Aorta (tissue), 5 donors: ENCODE results near the gene LYAR. TPM values are rescaled to one million over a fixed set of nuclear protein-coding genes. Genes with fewer than 3 reads are reported as not detected.
A peak's percentile ranks its signal among the peaks of the same experiment; 100 is the strongest.

ENCODE experiments used
- ATAC-seq: fragments of 200-7000 bp; cut with Tn5 transposase; one replicate; pipeline ENCODE4 v1.9.1; 2022; ENCODE audit warnings: moderate library complexity; ENCODE audit not compliant: low FRiP score
- DNase-seq, 2 donors: peaks; one replicate each; pipeline ENCODE4 v3.0.0-alpha.2; 2020
- H3K27ac ChIP-seq, 2 donors: one replicate each; pipeline ENCODE4 v1.5.1; 2013; ENCODE audit warnings: low read length in 2 of 2, mild to moderate bottlenecking in 2 of 2, moderate library complexity in 2 of 2, control low read depth in 1 of 2, inconsistent platforms in 1 of 2, low read depth in 1 of 2
- H3K27me3 ChIP-seq, 2 donors: one replicate each; pipeline ENCODE4 v1.6.1; 2013; ENCODE audit warnings: control low read depth in 1 of 2, low read length in 1 of 2, mild to moderate bottlenecking in 1 of 2, moderate library complexity in 1 of 2; ENCODE audit not compliant: insufficient read depth in 2 of 2, control insufficient read depth in 1 of 2
- H3K36me3 ChIP-seq, 2 donors: one replicate each; pipeline ENCODE4 v1.6.1; 2013; ENCODE audit warnings: control low read depth in 1 of 2, low read length in 1 of 2, mild to moderate bottlenecking in 1 of 2; ENCODE audit not compliant: insufficient read depth in 2 of 2, control insufficient read depth in 1 of 2
- H3K4me1 ChIP-seq, 2 donors: one replicate each; pipeline ENCODE4 v1.6.1; 2013; ENCODE audit warnings: low read length in 2 of 2, control low read depth in 1 of 2, mild to moderate bottlenecking in 1 of 2, moderate library complexity in 1 of 2; ENCODE audit not compliant: insufficient read depth in 2 of 2, control insufficient read depth in 1 of 2
- H3K4me3 ChIP-seq, 2 donors: one replicate each; pipeline ENCODE4 v1.5.1; 2013; ENCODE audit warnings: low read length in 2 of 2, control low read depth in 1 of 2, mild to moderate bottlenecking in 1 of 2
- H3K9me3 ChIP-seq: one replicate; pipeline ENCODE4 v1.6.1; 2013; ENCODE audit warnings: mild to moderate bottlenecking, low read length; ENCODE audit not compliant: control insufficient read depth
- WGBS, 2 donors: extraction: QIAGEN DNeasy Blood & Tissue Kit; methylation state at CpG; one replicate each; pipeline ENCODE4 v1.1.7; 2013; 5-methylcytosine and 5-hydroxymethylcytosine counted together
- intact Hi-C, 2 donors: fragments of 100-400 bp; cut with DNase I; formaldehyde crosslinking; loops; one replicate each; pipeline versions ENCODE4 v1.14.2 to v1.15.0; 2022
- polyA plus RNA-seq, 2 donors: library from polyadenylated mRNA; stranded (reverse); fragments of 200-250 nt; gene quantifications; one replicate each; pipeline ENCODE4 v1.2.3, GENCODE V29; 2013
- total RNA-seq, 2 donors: library from RNA; stranded (reverse); fragmentation: NEBNext Ultra II Directional; extraction: Animal tissue kit (Norgen Biotek cat#: 25700); gene quantifications; one replicate each; pipeline ENCODE4 v1.2.1, GENCODE V29; 2021
- donor health status: healthy with polysubstance abuse.
- donor health status: Bipolar disorder and iron deficiency.
- donor health status: DM: no; HTN: no; CAD: no.
- donor health status: DM: no; HTN: no; CAD: no.
- donor health status: DM: yes; HTN: yes; CAD: no.

Gene LYAR
- total and polyA plus RNA-seq, 4 donors, result 9.6 to 14.8 (median 12.1) TPM

GRCh38 chr4:4320951-4321714 lies 31.2 kb upstream of the LYAR start:
- H3K36me3 ChIP-seq, result peaks cover 5 to 10% of the 10 kb centered on the region in 2 donors
- H3K4me3 ChIP-seq, result no peak overlapping the region
- no peak for ATAC-seq
- H3K27ac ChIP-seq, result no peak overlapping the region
- H3K27me3 ChIP-seq, result no peaks in the 10 kb centered on the region
- peak in 1 of 2 donors; percentile 70 for DNase-seq
- no peaks in the 10 kb centered on the region for H3K4me1 ChIP-seq
- WGBS, 2 donors, result 95% methylated on average over 26 of the region's 26 CpGs
- intact Hi-C loops, result no loop called here
- H3K9me3 ChIP-seq, result no peaks in the 10 kb centered on the region

DNA sequence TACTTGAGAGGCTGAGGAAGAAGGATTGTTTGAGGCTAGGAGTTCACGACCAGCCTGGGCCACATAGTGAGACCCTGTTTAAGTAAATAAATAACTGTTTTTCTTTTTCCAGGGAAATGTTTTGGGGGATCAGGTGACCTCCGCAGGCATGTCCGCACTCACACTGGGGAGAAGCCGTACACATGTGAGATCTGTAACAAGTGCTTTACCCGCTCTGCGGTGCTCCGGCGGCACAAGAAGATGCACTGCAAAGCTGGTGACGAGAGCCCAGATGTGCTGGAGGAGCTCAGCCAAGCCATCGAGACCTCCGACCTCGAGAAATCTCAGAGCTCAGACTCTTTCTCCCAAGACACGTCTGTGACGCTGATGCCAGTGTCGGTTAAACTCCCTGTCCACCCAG lies 30.6 kb upstream of the LYAR start:
- Histone ChIP-seq H3K36me3 (peaks cover 5 to 12% of the 10 kb centered on the region in 2 donors), H3K4me3 (no peak overlapping the region), H3K27me3 (no peaks in the 10 kb centered on the region), H3K4me1 (no peaks in the 10 kb centered on the region), H3K9me3 (no peaks in the 10 kb centered on the region), H3K27ac (no peak overlapping the region)
- 97 to 98% methylated on average over 15 of the region's 15 CpGs for WGBS, 2 donors
- intact Hi-C loops, result no loop called here
- ATAC-seq, result no peak
- peak in 1 of 2 donors; percentile 44 for DNase-seq

- Histone ChIP-seq H3K9me3 (no peaks in the 10 kb centered on the region), H3K4me1 (no peaks in the 10 kb centered on the region), H3K27me3 (no peaks in the 10 kb centered on the region), H3K36me3 (peaks cover 5 to 19% of the 10 kb centered on the region in 2 donors), H3K27ac (no peak overlapping the region), H3K4me3 (no peak overlapping the region)
- no peak for ATAC-seq
- 89 to 92% methylated on average over 22 to 23 of the region's 23 CpGs for WGBS, 2 donors
- DNase-seq, result peak in 1 of 2 donors; percentile 43
- intact Hi-C loops, result no loop called here
These were observed 27.7 kb upstream of the LYAR start for GRCh38 chr4:4317496-4318232.

- Histone ChIP-seq H3K4me1 (no peaks in the 10 kb centered on the region), H3K4me3 (no peak overlapping the region), H3K9me3 (no peaks in the 10 kb centered on the region), H3K27ac (no peak overlapping the region), H3K27me3 (no peaks in the 10 kb centered on the region), H3K36me3 (peaks cover 5 to 15% of the 10 kb centered on the region in 2 donors)
- WGBS, 2 donors, result 91 to 92% methylated on average over 13 of the region's 13 CpGs
- intact Hi-C loops, result no loop called here
- peak in 1 of 2 donors; percentile 16 for DNase-seq
- ATAC-seq, result no peak
These were observed 26.2 kb upstream of the LYAR start for GRCh38 chr4:4316150-4316495.

DNA sequence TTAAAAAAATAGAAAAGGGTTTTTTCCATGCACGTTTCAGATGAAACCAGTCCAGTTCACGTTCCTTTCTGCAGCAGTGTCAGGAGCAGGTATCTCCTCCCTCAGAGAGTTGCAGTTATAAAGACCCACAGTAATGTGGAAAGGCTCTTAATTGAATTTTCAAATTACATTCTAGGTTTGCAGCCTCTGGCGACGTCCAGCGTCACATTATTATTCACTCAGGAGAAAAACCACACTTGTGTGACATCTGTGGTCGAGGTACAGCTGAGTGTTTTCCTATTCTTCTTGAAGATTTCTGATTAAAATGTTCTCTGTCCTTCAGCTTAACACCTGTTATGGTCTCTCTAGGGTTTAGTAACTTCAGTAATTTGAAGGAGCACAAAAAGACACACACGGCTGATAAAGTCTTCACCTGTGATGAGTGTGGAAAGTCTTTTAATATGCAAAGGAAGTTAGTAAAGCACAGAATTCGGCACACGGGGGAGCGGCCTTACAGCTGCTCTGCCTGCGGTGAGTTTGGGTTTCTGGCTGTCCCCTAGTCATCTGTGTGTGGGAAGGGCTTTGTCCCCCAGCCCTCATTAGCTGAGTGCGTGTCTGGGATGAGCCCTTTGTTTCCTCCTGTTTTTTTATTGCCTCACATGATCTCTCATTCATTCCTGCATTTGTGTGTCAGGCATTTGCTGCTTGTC lies 25.7 kb upstream of the LYAR start:
- Histone ChIP-seq H3K9me3 (no peaks in the 10 kb centered on the region), H3K4me1 (no peaks in the 10 kb centered on the region), H3K36me3 (peaks cover 5 to 12% of the 10 kb centered on the region in 2 donors), H3K4me3 (no peak overlapping the region), H3K27me3 (no peaks in the 10 kb centered on the region), H3K27ac (no peak overlapping the region)
- whole genome bisulfite sequencing, 2 donors, result 82 to 84% methylated on average over 12 of the region's 12 CpGs
- ATAC-seq (no peak), DNase-seq (no peak)
- intact Hi-C loops, result no loop called here

DNA sequence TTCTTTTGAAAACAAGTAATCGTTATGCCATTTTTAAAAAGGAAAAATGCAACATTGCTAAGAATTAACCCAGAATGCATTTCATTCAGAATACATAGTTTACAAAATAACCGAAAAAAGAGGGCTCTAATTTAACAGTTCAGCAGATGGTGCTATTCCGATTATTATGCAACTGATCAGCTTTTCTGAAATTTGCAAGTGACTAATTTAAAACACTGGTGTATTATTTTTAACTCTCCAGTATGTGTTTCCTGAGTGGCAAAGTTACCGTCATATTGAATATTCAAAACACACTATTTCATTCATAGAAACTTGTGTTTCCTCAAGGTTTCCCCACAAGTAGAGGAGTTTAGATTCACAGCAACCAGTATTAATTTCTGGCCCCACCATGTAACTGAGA lies 21.2 kb upstream of the LYAR start:
- peaks cover under 1 to 13% of the 10 kb centered on the region in 2 donors for H3K36me3 ChIP-seq
- DNase-seq (no peak), ATAC-seq (no peak)
- no peaks in the 10 kb centered on the region for H3K27me3 ChIP-seq
- H3K27ac ChIP-seq, result no peak overlapping the region
- intact Hi-C loops, result no loop called here
- H3K9me3 ChIP-seq, result no peaks in the 10 kb centered on the region
- 92 to 93% methylated on average over 4 of the region's 4 CpGs for WGBS, 2 donors
- no peaks in the 10 kb centered on the region for H3K4me1 ChIP-seq
- no peak overlapping the region for H3K4me3 ChIP-seq

DNA sequence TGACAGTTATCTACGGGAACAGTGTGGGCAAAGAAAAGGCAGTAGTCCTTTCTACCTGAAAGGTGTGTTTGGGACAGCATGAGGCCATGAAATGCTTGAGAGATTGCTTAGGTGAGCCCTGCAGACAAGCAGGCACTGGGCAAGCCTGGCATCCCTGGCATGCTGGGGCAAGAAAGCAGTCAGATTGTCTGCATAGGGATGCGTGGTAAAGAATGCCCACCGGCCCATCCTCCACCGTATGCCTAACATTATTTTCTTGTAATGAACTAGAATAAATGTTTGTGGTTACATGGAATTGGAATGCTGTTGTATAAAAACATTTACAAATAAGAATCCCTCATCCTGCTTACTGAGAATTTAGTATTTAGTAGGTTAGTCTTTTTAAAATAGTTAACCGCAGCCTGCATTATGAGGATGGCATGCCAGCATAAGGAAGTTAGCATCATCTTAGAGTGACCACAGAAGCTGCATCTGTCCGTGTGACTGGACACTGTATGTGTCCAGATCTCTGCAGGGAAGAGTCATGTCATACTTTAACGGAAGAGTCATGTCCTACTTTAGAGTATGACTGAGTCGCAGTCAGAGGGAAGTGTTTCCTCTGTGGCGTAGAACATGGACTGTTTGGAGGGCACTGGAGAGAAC lies 19.0 kb upstream of the LYAR start:
- ATAC-seq, result no peak
- no peaks in the 10 kb centered on the region for H3K27me3 ChIP-seq
- peaks cover 0 to 6% of the 10 kb centered on the region in 2 donors for H3K36me3 ChIP-seq
- no peak for DNase-seq
- no peaks in the 10 kb centered on the region for H3K9me3 ChIP-seq
- 94% methylated on average over 9 of the region's 9 CpGs for WGBS, 2 donors
- no peak overlapping the region for H3K27ac ChIP-seq
- H3K4me1 ChIP-seq, result no peaks in the 10 kb centered on the region
- intact Hi-C loops, result no loop called here
- H3K4me3 ChIP-seq, result no peak overlapping the region

DNA sequence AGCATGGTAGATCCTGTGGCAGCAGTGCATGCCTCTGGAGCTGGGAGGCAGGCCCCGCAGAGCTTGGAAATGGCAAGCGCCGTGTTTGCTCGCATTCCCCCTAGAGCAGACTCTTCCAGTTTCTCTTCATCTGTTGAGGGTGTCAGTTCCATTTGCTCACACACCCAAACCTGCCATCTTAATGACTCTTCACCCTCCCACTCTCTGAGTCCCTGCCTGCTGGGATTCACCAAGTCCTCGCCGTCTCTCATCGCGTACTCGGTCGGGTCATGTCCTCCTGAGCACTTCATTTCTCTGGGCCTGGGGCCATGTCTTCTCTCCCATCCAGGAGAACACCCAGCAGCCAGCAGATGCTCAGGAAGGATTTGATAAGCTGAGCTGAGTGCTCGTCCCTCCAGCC lies 17.0 kb upstream of the LYAR start:
- Histone ChIP-seq H3K4me3 (no peak overlapping the region), H3K4me1 (no peaks in the 10 kb centered on the region), H3K27ac (no peak overlapping the region), H3K9me3 (no peaks in the 10 kb centered on the region), H3K36me3 (peaks cover 4 to 11% of the 10 kb centered on the region in 2 donors), H3K27me3 (no peaks in the 10 kb centered on the region)
- WGBS, 2 donors, result 85 to 90% methylated on average over 11 of the region's 11 CpGs
- ATAC-seq (no peak), DNase-seq (no peak)
- intact Hi-C loops, result no loop called here
